Vagina (tissue), 2 donors: ENCODE results near the gene DDX43.

ENCODE experiments used
- CTCF ChIP-seq, 3 experiments: fragments of 450-650 bp in 2 of 3; fragments of 200-600 bp in 1 of 3; sonication (generic) in 1 of 3; IDR thresholded peaks; one replicate each; pipeline ENCODE4 v1.5.1; 2017 to 2019; ENCODE audit warnings: antibody characterized with exemption in 3 of 3, mild to moderate bottlenecking in 2 of 3, moderate library complexity in 2 of 3
- POLR2A ChIP-seq, 2 donors: fragments of 450-650 bp; IDR thresholded peaks; one replicate each; pipeline ENCODE4 v1.6.1; 2017; ENCODE audit warnings: antibody characterized with exemption in 2 of 2, mild to moderate bottlenecking in 2 of 2, moderate library complexity in 2 of 2

- TF ChIP-seq POLR2A (IDR thresholded peaks at IDR 0.05), result no peak
- TF ChIP-seq CTCF (IDR thresholded peaks at IDR 0.05), result no peak
Measured at GRCh38 chr6:73363537-73363875, 31.1 kb upstream of the DDX43 start.
